HUES6 (cell line): ENCODE measurements around the gene LMF1.

Experiments
- H3K27ac ChIP-seq: 2 replicates; pipeline ENCODE4 v1.7.0; 2013; ENCODE audit warnings: low read depth, mild to moderate bottlenecking, low read length, inconsistent platforms
- H3K27me3 ChIP-seq: 2 replicates; pipeline ENCODE4 v1.6.1; 2013; ENCODE audit warnings: low read length; ENCODE audit not compliant: control insufficient read depth, insufficient read depth
- H3K36me3 ChIP-seq: 2 replicates; pipeline ENCODE4 v1.6.1; 2013; ENCODE audit warnings: low read length; ENCODE audit not compliant: control insufficient read depth, insufficient read depth
- H3K4me1 ChIP-seq: 2 replicates; pipeline ENCODE4 v1.6.1; 2013; ENCODE audit warnings: low read length; ENCODE audit not compliant: control insufficient read depth, insufficient read depth
- H3K4me3 ChIP-seq: 2 replicates; pipeline ENCODE4 v1.5.1; 2013; ENCODE audit warnings: low read depth, low read length
- H3K9ac ChIP-seq: one replicate; pipeline ENCODE4 v1.6.1; 2013; ENCODE audit warnings: mild to moderate bottlenecking, low read length
- H3K9me3 ChIP-seq: 2 replicates; pipeline ENCODE4 v1.6.1; 2013; ENCODE audit warnings: low read depth, low read length; ENCODE audit not compliant: control insufficient read depth, insufficient read depth

LMF1 gene

GRCh38 chr16:911604-912321, 59.0 kb downstream of the LMF1 start:
- Histone ChIP-seq H3K27me3 (no peaks in the 10 kb centered on the region), H3K9ac (no peak overlapping the region), H3K4me3 (no peak overlapping the region), H3K4me1 (no peaks in the 10 kb centered on the region; the same call in 1 of the 2 replicates), H3K36me3 (peaks cover 3% of the 10 kb centered on the region; the same call in 1 of the 2 replicates), H3K27ac (no peak overlapping the region), H3K9me3 (no peaks in the 10 kb centered on the region)

GRCh38 chr16:911101-911500, 59.7 kb downstream of the LMF1 start:
- no peak overlapping the region for H3K9ac ChIP-seq
- no peak overlapping the region for H3K27ac ChIP-seq
- H3K27me3 ChIP-seq, result no peaks in the 10 kb centered on the region
- no peaks in the 10 kb centered on the region for H3K9me3 ChIP-seq
- peaks cover 3% of the 10 kb centered on the region; the same call in 1 of the 2 replicates for H3K36me3 ChIP-seq
- no peaks in the 10 kb centered on the region; the same call in 1 of the 2 replicates for H3K4me1 ChIP-seq
- H3K4me3 ChIP-seq, result no peak overlapping the region

- Histone ChIP-seq H3K9ac (no peak overlapping the region), H3K4me3 (no peak overlapping the region), H3K4me1 (no peaks in the 10 kb centered on the region), H3K27me3 (no peaks in the 10 kb centered on the region), H3K36me3 (peaks cover 3% of the 10 kb centered on the region; the same call in 1 of the 2 replicates), H3K27ac (no peak overlapping the region), H3K9me3 (no peaks in the 10 kb centered on the region)
These were observed 60.6 kb downstream of the LMF1 start for GRCh38 chr16:910181-910580.

GRCh38 chr16:909281-910000, 61.3 kb downstream of the LMF1 start:
- Histone ChIP-seq H3K4me3 (no peak overlapping the region), H3K9ac (no peak overlapping the region), H3K36me3 (peaks cover 3% of the 10 kb centered on the region; the same call in 1 of the 2 replicates), H3K9me3 (no peaks in the 10 kb centered on the region), H3K27me3 (no peaks in the 10 kb centered on the region), H3K4me1 (no peaks in the 10 kb centered on the region), H3K27ac (no peak overlapping the region)

- Histone ChIP-seq H3K27ac (no peak overlapping the region), H3K27me3 (no peaks in the 10 kb centered on the region), H3K9ac (no peak overlapping the region), H3K36me3 (peaks cover 3% of the 10 kb centered on the region; the same call in 1 of the 2 replicates), H3K4me1 (no peaks in the 10 kb centered on the region), H3K9me3 (no peaks in the 10 kb centered on the region), H3K4me3 (no peak overlapping the region)
These were observed 62.1 kb downstream of the LMF1 start for GRCh38 chr16:908526-909155.

GRCh38 chr16:907842-908241, 62.9 kb downstream of the LMF1 start:
- H3K36me3 ChIP-seq, result peaks cover 3% of the 10 kb centered on the region; the same call in 1 of the 2 replicates
- H3K9me3 ChIP-seq, result no peaks in the 10 kb centered on the region
- H3K27ac ChIP-seq, result no peak overlapping the region
- H3K4me3 ChIP-seq, result no peak overlapping the region
- H3K9ac ChIP-seq, result no peak overlapping the region
- no peaks in the 10 kb centered on the region for H3K4me1 ChIP-seq
- no peaks in the 10 kb centered on the region for H3K27me3 ChIP-seq

GRCh38 chr16:907361-907760, 63.4 kb downstream of the LMF1 start:
- no peaks in the 10 kb centered on the region for H3K27me3 ChIP-seq
- no peak overlapping the region for H3K27ac ChIP-seq
- H3K4me3 ChIP-seq, result no peak overlapping the region
- peaks cover 3% of the 10 kb centered on the region; the same call in 1 of the 2 replicates for H3K36me3 ChIP-seq
- no peak overlapping the region for H3K9ac ChIP-seq
- no peaks in the 10 kb centered on the region for H3K9me3 ChIP-seq
- H3K4me1 ChIP-seq, result no peaks in the 10 kb centered on the region

GRCh38 chr16:906296-906695, 64.5 kb downstream of the LMF1 start:
- H3K4me1 ChIP-seq, result no peaks in the 10 kb centered on the region
- no peak overlapping the region for H3K27ac ChIP-seq
- no peak overlapping the region for H3K9ac ChIP-seq
- no peaks in the 10 kb centered on the region for H3K27me3 ChIP-seq
- peaks cover 3% of the 10 kb centered on the region; the same call in 1 of the 2 replicates for H3K36me3 ChIP-seq
- H3K4me3 ChIP-seq, result no peak overlapping the region
- H3K9me3 ChIP-seq, result no peaks in the 10 kb centered on the region

GRCh38 chr16:901715-902601, 68.8 kb downstream of the LMF1 start:
- Histone ChIP-seq H3K9ac (no peak overlapping the region), H3K4me3 (no peak overlapping the region), H3K27ac (no peak overlapping the region), H3K27me3 (no peaks in the 10 kb centered on the region), H3K4me1 (no peaks in the 10 kb centered on the region), H3K36me3 (no peaks in the 10 kb centered on the region), H3K9me3 (no peaks in the 10 kb centered on the region)

GRCh38 chr16:901149-901548, 69.6 kb downstream of the LMF1 start:
- no peaks in the 10 kb centered on the region for H3K9me3 ChIP-seq
- H3K36me3 ChIP-seq, result no peaks in the 10 kb centered on the region
- no peak overlapping the region for H3K27ac ChIP-seq
- H3K27me3 ChIP-seq, result no peaks in the 10 kb centered on the region
- no peak overlapping the region for H3K4me3 ChIP-seq
- no peaks in the 10 kb centered on the region for H3K4me1 ChIP-seq
- no peak overlapping the region for H3K9ac ChIP-seq
